Right lobe of liver (tissue), 6 donors: Measurements from ENCODE around the gene RNF25. TPM values are rescaled to one million over a fixed set of nuclear protein-coding genes. Genes with fewer than 3 reads are reported as not detected.

Experiments
- ATAC-seq, 4 donors: fragments of 200-7000 bp; cut with Tn5 transposase; one replicate each; pipeline ENCODE4 v1.9.1; 2020; ENCODE audit warnings: mild to moderate bottlenecking in 4 of 4, moderate library complexity in 4 of 4
- DNase-seq, 3 donors: peaks; one replicate each; pipeline ENCODE4 v3.0.0-alpha.2; 2020
- H3K27ac ChIP-seq, 3 donors: fragments of 200-600 bp; one replicate each; pipeline ENCODE4 v1.8.0; 2022
- H3K27me3 ChIP-seq, 2 donors: fragments of 200-600 bp; one replicate each; pipeline ENCODE4 v1.8.0; 2022
- H3K36me3 ChIP-seq, 4 donors: fragments of 200-600 bp; sonication (generic) in 1 of 4; one replicate each; pipeline versions ENCODE4 v1.5.1 to v1.8.0; 2017 to 2022; ENCODE audit warnings: control low read depth in 1 of 4
- H3K4me1 ChIP-seq, 4 donors: fragments of 200-600 bp; sonication (generic) in 1 of 4; one replicate each; pipeline versions ENCODE4 v1.5.1 to v1.8.0; 2017 to 2022; ENCODE audit warnings: control low read depth in 1 of 4
- H3K4me3 ChIP-seq, 3 donors: fragments of 200-600 bp; one replicate each; pipeline ENCODE4 v1.8.0; 2022
- H3K9me3 ChIP-seq, 4 donors: fragments of 200-600 bp; sonication (generic) in 1 of 4; one replicate each; pipeline versions ENCODE4 v1.5.1 to v1.8.0; 2017 to 2022; ENCODE audit warnings: control low read depth in 1 of 4
- POLR2A ChIP-seq: fragments of 450-650 bp; IDR thresholded peaks from one replicate; pipeline ENCODE4 v1.6.1; 2017; ENCODE audit warnings: antibody characterized with exemption, mild to moderate bottlenecking
- WGBS: methylation state at CpG from one replicate; pipeline ENCODE4 v1.1.6; 2018; ENCODE audit warnings: low coverage, low lambda C conversion rate; ENCODE audit not compliant: insufficient coverage; ENCODE audit errors: missing lambda C conversion rate; 5-methylcytosine and 5-hydroxymethylcytosine counted together
- intact Hi-C, 2 donors: fragments of 100-400 bp; cut with DNase I; formaldehyde crosslinking; loops; one replicate each; pipeline versions ENCODE4 v1.11.2 to v1.14.1; 2022
- total RNA-seq, 6 experiments: library from RNA; depleted of rRNA in 2 of 6; stranded (reverse); fragments of >200 nt in 2 of 6; fragmentation: NEBNext Ultra II Directional in 3 of 6; extraction: Animal tissue kit (Norgen Biotek cat#: 25700) in 3 of 6; gene quantifications; one replicate each; pipeline versions ENCODE4 v1.1.0 to v1.2.4, GENCODE V29; 2016 to 2023
- TF ChIP-seq, protein P1 (sequence below), 4 donors: fragments of 200-600 bp in 3 of 4; fragments of 450-650 bp in 1 of 4; IDR thresholded peaks; one replicate each; pipeline versions ENCODE4 v1.5.1 to v1.8.0; 2016 to 2022; ENCODE audit warnings: antibody characterized with exemption in 4 of 4, mild to moderate bottlenecking in 2 of 4
- donor health status: DM: no; HTN: yes; CAD: no.
- donor health status: DM: no; HTN: no; CAD: no.
- donor health status: DM: no; HTN: no; CAD: no.
- donor health status: DM: no; HTN: yes; CAD: no.
- donor health status: DM: no; HTN: yes; CAD: no.

Gene RNF25
- total RNA-seq, 6 experiments from 2014 or later = 7.7 to 11.1 (median 9.1) TPM

DNA sequence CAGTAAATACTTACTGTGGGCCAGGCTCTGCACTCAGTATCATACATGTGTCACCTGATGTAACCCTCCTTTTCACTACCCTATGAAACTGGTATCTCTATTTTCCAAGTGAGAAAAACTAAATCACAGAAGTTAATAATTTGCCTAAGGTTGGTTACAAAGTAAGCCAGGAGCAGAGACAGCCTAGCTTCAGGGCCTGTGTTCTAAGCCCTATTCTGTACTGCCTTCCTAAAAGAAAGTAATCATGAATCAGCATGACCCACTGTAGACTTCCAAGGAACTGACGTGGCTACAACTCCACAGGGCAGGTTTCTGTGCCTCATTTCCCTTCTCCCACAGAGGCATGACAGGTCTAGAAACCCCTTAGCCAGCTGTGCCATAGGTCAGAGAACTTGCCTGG is 26.7 kb downstream of the RNF25 start:
- Histone ChIP-seq H3K27me3 (no peaks in the 10 kb centered on the region), H3K27ac (peak overlapping the region; percentile 54 to 71 (median 54)), H3K4me1 (peaks cover 0 to 19% (median 0%) of the 10 kb centered on the region in 4 donors), H3K9me3 (no peaks in the 10 kb centered on the region), H3K36me3 (peaks cover 5 to 56% (median 14%) of the 10 kb centered on the region in 4 donors), H3K4me3 (no peak overlapping the region)
- intact Hi-C loops = loop anchor here in 1 of 2 donors (10.0 kb wide), 1 partner anchor 50 kb away; no protein-coding TSS in a partner anchor
- 33% methylated on average over 1 of the region's 1 CpG for WGBS
- no peak for TF ChIP-seq POLR2A
- DNase-seq (no peak), ATAC-seq (peak; percentile 53 to 78 (median 67))

DNA sequence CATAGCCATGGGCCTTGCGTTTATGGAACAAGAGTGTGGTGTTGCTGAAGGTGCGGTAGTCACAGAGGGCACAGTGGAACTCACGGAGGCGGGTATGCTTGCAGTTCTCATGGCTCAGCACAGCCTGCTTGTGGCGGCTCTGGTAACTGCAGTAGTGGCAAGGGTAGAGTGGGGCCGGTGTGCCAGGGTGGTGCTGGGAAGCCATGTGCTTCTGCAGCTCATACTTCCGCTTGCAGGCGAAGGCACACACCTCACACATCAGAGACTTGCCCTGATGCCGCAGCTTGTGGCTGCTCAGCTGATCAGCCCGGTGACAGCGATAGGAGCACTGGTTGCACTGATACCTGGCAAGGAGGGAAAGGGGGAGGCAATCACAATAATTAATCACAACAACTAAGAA is 27.1 kb downstream of the RNF25 start:
- no peaks in the 10 kb centered on the region for H3K9me3 ChIP-seq
- peaks cover 5 to 55% (median 16%) of the 10 kb centered on the region in 4 donors for H3K36me3 ChIP-seq
- DNase-seq = peak in 2 of 3 donors; percentile 47 to 58
- TF ChIP-seq POLR2A = no peak
- TF ChIP-seq, protein P1, sequence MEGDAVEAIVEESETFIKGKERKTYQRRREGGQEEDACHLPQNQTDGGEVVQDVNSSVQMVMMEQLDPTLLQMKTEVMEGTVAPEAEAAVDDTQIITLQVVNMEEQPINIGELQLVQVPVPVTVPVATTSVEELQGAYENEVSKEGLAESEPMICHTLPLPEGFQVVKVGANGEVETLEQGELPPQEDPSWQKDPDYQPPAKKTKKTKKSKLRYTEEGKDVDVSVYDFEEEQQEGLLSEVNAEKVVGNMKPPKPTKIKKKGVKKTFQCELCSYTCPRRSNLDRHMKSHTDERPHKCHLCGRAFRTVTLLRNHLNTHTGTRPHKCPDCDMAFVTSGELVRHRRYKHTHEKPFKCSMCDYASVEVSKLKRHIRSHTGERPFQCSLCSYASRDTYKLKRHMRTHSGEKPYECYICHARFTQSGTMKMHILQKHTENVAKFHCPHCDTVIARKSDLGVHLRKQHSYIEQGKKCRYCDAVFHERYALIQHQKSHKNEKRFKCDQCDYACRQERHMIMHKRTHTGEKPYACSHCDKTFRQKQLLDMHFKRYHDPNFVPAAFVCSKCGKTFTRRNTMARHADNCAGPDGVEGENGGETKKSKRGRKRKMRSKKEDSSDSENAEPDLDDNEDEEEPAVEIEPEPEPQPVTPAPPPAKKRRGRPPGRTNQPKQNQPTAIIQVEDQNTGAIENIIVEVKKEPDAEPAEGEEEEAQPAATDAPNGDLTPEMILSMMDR (IDR thresholded peaks at IDR 0.05) = peak in 3 of 4 donors; percentile 5 to 32 (median 32)
- peak overlapping the region in 2 of 3 donors; percentile 16 to 55 for H3K27ac ChIP-seq
- H3K4me1 ChIP-seq = peaks cover 0 to 19% (median 0%) of the 10 kb centered on the region in 4 donors
- WGBS = 60% methylated on average over 1 of the region's 11 CpGs
- ATAC-seq = peak; percentile 46 to 66 (median 56)
- H3K4me3 ChIP-seq = no peak overlapping the region
- H3K27me3 ChIP-seq = no peaks in the 10 kb centered on the region
- intact Hi-C loops = loop anchor here in 1 of 2 donors (10.0 kb wide), 1 partner anchor 50 kb away; no protein-coding TSS in a partner anchor

DNA sequence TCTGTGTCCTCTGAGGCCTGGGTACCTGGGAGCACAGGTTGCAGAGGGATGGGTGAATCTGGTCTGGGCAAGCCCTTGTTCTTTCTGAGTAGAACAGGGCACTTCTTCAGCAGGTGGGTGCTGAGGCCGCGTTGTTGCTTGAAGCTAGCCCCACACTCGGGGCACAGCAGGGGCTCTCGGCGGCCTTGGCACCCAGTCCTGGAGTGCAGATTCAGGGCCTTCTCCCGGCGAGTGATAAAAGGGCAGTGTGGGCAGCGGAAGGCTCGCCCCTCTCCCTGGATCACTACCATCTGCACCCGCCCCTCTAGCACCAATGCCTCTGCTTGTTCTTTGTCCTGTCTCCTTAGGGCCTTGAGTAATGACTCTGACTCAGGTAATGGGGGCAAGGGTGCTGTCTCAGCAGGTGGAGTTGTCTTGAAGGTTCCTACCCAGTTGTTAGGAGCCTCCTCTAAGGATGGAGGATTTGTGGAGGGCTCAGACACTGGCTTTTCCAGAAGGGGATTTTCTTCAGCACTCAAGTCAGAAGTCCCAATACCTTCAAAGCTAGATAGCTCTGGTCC is 28.0 kb downstream of the RNF25 start:
- Histone ChIP-seq H3K9me3 (no peaks in the 10 kb centered on the region), H3K36me3 (peaks cover 5 to 53% (median 20%) of the 10 kb centered on the region in 4 donors), H3K4me3 (no peak overlapping the region), H3K27ac (no peak overlapping the region), H3K27me3 (no peaks in the 10 kb centered on the region), H3K4me1 (peaks cover 0 to 19% (median 0%) of the 10 kb centered on the region in 4 donors)
- 95% methylated on average over 9 of the region's 10 CpGs for WGBS
- ATAC-seq (no peak), DNase-seq (no peak)
- intact Hi-C loops = loop anchor here in 1 of 2 donors (10.0 kb wide), 1 partner anchor 49 kb away; no protein-coding TSS in a partner anchor
- no peak for TF ChIP-seq POLR2A
- TF ChIP-seq, protein P1 (IDR thresholded peaks at IDR 0.05) = no peak

DNA sequence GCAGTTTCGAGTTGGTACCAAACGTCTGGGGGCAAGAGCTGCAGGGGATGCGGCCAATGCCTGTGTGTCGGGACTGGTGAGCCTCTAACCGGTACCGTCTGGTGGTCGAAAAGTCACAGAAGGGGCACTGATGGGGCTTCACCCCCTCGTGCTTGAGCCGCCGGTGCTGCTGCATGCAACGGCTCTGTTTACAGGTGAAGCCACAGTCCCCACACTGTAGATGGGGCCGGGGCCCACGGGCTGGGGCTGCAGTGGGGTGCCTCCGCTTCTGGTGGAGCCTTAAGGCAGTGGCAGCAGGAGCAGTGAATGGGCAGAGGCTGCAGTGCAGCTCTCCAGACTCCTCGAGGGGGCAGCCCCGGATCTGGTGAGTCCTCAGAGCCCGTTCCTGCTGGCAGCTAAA is 29.0 kb downstream of the RNF25 start:
- no peak overlapping the region for H3K4me3 ChIP-seq
- H3K27me3 ChIP-seq = no peaks in the 10 kb centered on the region
- no peak overlapping the region for H3K27ac ChIP-seq
- DNase-seq = no peak
- intact Hi-C loops = loop anchor here in 1 of 2 donors (10.0 kb wide), 1 partner anchor 48 kb away; no protein-coding TSS in a partner anchor
- ATAC-seq = no peak
- no CpG with 5 or more reads among the region's 17 CpGs for WGBS
- H3K4me1 ChIP-seq = peaks cover 0 to 19% (median 0%) of the 10 kb centered on the region in 4 donors
- H3K9me3 ChIP-seq = no peaks in the 10 kb centered on the region
- peaks cover 5 to 54% (median 19%) of the 10 kb centered on the region in 4 donors for H3K36me3 ChIP-seq
- TF ChIP-seq, protein P1 (IDR thresholded peaks at IDR 0.05) = no peak
- no peak for TF ChIP-seq POLR2A

DNA sequence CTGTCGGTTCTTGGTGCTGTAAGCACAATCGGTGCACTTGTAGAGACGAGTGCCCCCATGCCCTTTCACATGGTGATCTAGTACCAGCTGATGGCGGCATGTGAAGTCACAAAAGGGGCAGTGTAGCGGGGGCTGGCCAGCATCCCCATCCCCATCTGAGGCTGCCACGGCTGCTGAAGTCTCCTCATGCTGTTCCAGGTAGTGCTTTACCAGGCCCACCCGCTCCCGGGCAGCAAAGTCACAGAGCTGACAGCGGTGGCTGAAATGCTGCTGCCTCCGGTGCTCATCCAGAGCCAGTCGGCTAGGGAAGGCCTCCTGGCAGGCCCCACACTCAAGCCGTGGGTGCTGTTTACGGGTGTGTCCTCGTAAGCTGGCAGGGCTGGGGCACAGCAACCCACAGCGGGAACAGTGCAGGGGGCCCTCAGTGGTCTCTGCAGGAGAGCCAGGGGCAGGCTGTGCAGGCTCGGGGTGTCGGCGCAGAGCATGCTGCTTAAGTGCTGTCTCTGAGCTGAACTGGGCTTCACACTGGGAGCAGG is 29.6 kb downstream of the RNF25 start:
- DNase-seq (no peak), ATAC-seq (no peak)
- Histone ChIP-seq H3K27me3 (no peaks in the 10 kb centered on the region), H3K4me3 (no peak overlapping the region), H3K36me3 (peaks cover 5 to 59% (median 19%) of the 10 kb centered on the region in 4 donors), H3K9me3 (no peaks in the 10 kb centered on the region), H3K27ac (no peak overlapping the region), H3K4me1 (peaks cover 0 to 19% (median 0%) of the 10 kb centered on the region in 4 donors)
- TF ChIP-seq POLR2A = no peak
- TF ChIP-seq, protein P1 (IDR thresholded peaks at IDR 0.05) = no peak
- no CpG with 5 or more reads among the region's 18 CpGs for WGBS
- intact Hi-C loops = loop anchor here in 1 of 2 donors (10.0 kb wide), 1 partner anchor 47 kb away; no protein-coding TSS in a partner anchor
